Spinal cord (tissue), 10 donors: Measurements from ENCODE around the gene PKNOX2. TPM values are rescaled to one million over a fixed set of nuclear protein-coding genes. Genes with fewer than 3 reads are reported as not detected.

ENCODE experiments used
- DNase-seq, 6 donors: peaks; one replicate each; pipeline versions ENCODE4 v3.0.0 to v3.0.0-alpha.2; 2013 to 2015; ENCODE audit warnings: low spot score in 6 of 6, low read depth in 4 of 6
- H3K27ac ChIP-seq: one replicate; pipeline ENCODE4 v1.5.1; 2013; ENCODE audit warnings: low read depth, low read length, control low read depth
- H3K27me3 ChIP-seq: one replicate; pipeline ENCODE4 v1.6.1; 2013; ENCODE audit warnings: low read length; ENCODE audit not compliant: control insufficient read depth, insufficient read depth
- H3K36me3 ChIP-seq: one replicate; pipeline ENCODE4 v1.6.1; 2013; ENCODE audit warnings: low read length; ENCODE audit not compliant: control insufficient read depth, insufficient read depth
- H3K4me1 ChIP-seq: one replicate; pipeline ENCODE4 v1.6.1; 2013; ENCODE audit warnings: low read length; ENCODE audit not compliant: control insufficient read depth, insufficient read depth
- H3K4me3 ChIP-seq: one replicate; pipeline ENCODE4 v1.5.1; 2013; ENCODE audit warnings: low read depth, low read length, control low read depth
- H3K9me3 ChIP-seq: one replicate; pipeline ENCODE4 v1.6.1; 2013; ENCODE audit warnings: low read length; ENCODE audit not compliant: control insufficient read depth, insufficient read depth
- WGBS: methylation state at CpG from one replicate; pipeline ENCODE4 v1.1.5; 2013; ENCODE audit warnings: missing lambda C conversion rate; ENCODE audit not compliant: insufficient coverage; 5-methylcytosine and 5-hydroxymethylcytosine counted together
- polyA plus RNA-seq, 2 donors: library from polyadenylated mRNA; unstranded; fragments of 120-200 nt; gene quantifications; one replicate each; pipeline ENCODE4 v1.2.1, GENCODE V29; 2013; ENCODE audit not compliant: insufficient read length in 2 of 2
- total RNA-seq, 2 donors: library from RNA; depleted of rRNA in 1 of 2; stranded (reverse); fragments of 120-200 nt in 1 of 2; fragments of >200 nt in 1 of 2; gene quantifications; one replicate each; pipeline versions ENCODE4 v1.2.3 to v1.2.4, GENCODE V29; 2013 to 2014
- donor health status: healthy.

The PKNOX2 gene
- total and polyA plus RNA-seq, 4 donors = 10.6 to 41.2 (median 26.6) TPM

DNA sequence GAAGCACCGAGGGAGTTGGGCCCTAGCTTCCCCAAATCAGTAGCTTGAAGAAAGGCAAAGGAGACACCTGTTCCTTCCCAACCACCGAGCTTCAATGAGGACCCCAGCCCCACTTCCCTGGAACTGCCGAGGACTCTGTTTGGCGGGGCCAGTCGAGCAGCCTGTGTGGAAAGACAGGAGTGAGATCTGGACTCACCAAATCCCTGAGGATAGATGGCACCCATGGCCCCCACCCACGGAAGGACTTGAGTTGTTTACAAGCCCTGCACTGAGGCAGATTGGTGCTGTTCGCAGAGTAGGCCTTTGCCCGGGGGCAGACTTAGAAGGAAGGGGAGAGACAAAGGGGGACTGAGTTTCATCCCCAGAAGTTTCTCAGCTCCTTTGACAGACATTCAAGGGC, 266.9 kb downstream of the PKNOX2 start:
- DNase-seq = no peak
- Histone ChIP-seq H3K9me3 (no peaks in the 10 kb centered on the region), H3K4me3 (no peak overlapping the region), H3K27ac (no peak overlapping the region), H3K27me3 (no peaks in the 10 kb centered on the region), H3K4me1 (peaks cover 37% of the 10 kb centered on the region), H3K36me3 (peaks cover 49% of the 10 kb centered on the region)
- WGBS = 95% methylated on average over 6 of the region's 8 CpGs

DNA sequence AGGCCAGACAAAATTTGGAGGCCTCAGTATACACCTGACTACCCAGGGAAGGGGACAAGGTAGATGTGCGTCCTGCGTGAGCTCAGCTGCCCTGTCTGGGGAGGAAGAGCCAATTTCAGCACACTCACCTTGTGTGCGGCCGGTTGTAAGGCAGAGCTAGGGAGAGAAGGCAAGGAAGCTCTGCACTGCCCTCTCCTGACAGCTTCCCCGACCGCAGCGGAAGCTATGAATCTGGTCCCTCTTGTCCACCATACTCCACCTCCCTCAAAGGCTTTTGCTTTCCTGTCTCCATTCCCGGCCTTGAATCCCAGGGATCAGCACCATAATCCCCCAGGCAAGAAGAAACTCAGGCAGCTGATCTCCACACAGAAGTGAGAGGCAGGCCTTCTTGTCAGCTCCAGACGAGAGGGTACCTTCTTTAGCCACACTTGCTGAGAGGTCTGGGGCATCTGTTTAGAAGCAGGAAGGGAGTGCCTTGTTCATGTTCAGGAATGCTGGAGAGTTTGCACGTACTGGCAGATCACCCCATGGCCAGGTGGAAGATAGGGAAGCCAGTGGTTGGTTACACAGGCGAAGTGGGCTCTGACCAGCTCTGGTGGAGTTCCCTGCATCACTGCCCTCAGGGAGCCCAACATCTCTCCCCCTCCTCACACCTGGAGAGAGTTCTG, 269.0 kb downstream of the PKNOX2 start:
- WGBS = 22% methylated on average over 8 of the region's 11 CpGs
- Histone ChIP-seq H3K4me1 (peaks cover 35% of the 10 kb centered on the region), H3K27ac (peak overlapping the region; percentile 15), H3K36me3 (peaks cover 43% of the 10 kb centered on the region), H3K9me3 (no peaks in the 10 kb centered on the region), H3K27me3 (no peaks in the 10 kb centered on the region), H3K4me3 (no peak overlapping the region)
- DNase-seq = peak in 3 of 6 donors; percentile 58 to 90 (median 80)

DNA sequence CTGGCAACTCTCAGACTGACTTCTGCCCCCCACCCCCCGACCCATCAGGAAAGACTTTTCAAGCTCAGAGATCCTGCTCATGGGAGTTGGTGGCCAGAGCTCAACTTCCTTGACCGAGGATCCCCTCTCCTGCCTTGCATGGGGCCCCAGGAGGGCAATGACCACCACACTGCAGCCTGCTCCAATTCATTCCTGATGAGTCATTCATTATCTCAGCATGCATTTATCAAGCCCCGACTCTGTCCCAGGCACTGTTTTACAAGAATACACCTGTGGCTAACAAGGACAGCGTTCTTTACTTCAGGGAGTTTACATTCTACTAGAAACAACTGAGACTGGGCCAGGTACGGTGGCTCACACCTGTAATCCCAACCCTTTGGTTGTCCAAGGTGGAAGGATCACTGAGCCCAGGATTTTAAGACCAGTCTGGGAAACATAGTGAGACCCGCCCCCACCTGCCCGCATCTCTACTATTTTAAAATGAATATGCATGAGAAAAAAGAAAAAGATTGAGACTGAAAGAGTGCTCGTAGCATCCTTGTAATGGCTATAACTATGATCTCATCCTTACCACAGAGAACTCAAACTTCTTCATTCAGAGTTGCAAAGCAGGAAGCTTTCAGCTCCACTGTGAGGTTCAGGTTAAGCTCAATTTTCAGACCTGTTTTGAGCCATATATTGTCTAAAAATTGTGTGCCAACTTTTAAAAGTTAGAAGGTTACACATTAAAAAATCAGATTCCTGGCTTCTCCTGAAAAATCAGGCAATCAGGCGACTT, 271.1 kb downstream of the PKNOX2 start:
- peaks cover 23% of the 10 kb centered on the region for H3K4me1 ChIP-seq
- no peak overlapping the region for H3K27ac ChIP-seq
- DNase-seq = no peak
- H3K9me3 ChIP-seq = no peaks in the 10 kb centered on the region
- H3K4me3 ChIP-seq = no peak overlapping the region
- H3K36me3 ChIP-seq = peaks cover 23% of the 10 kb centered on the region
- no peaks in the 10 kb centered on the region for H3K27me3 ChIP-seq
- WGBS = 72% methylated on average over 5 of the region's 9 CpGs

GRCh38 chr11:125441648-125442410, 277.3 kb downstream of the PKNOX2 start:
- DNase-seq = peak in 2 of 6 donors; percentile 85 to 92
- no peaks in the 10 kb centered on the region for H3K27me3 ChIP-seq
- 13% methylated on average over 10 of the region's 11 CpGs for WGBS
- H3K4me3 ChIP-seq = no peak overlapping the region
- peak overlapping the region; percentile 62 for H3K27ac ChIP-seq
- H3K9me3 ChIP-seq = no peaks in the 10 kb centered on the region
- H3K36me3 ChIP-seq = peaks cover 18% of the 10 kb centered on the region
- peaks cover 42% of the 10 kb centered on the region for H3K4me1 ChIP-seq

- DNase-seq = no peak
- Histone ChIP-seq H3K27me3 (no peaks in the 10 kb centered on the region), H3K9me3 (no peaks in the 10 kb centered on the region), H3K4me3 (no peak overlapping the region), H3K4me1 (peaks cover 42% of the 10 kb centered on the region), H3K27ac (peak overlapping the region; percentile 53), H3K36me3 (peaks cover 18% of the 10 kb centered on the region)
- 96% methylated on average over 4 of the region's 6 CpGs for WGBS
Measured at GRCh38 chr11:125442946-125443345, 278.4 kb downstream of the PKNOX2 start.

DNA sequence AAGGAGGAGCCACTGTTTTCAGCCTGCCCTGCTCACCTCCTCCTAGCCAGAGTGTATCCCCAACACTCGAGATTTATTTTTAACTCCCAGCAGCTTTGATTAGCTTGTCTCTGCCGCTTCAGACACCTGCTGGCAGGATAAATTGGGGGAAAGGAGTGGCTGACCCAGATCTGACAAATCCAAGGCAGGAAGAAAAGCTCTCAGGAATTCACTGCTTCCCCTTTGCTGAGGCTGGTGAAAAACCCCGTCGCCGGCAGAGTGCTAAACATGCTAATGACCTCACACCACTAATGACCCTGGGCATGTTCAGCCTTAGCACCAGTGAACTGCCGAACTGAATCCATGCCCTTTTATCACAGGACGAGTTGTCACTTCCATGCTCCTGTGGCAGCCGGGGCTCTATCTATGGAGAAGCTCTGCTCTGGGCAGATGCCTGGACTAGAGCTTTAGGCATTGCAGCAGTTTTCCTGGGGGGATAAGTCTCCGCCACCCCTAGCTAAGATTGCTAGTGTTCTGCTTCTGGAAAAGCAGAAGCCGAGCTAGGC, 279.3 kb downstream of the PKNOX2 start:
- Histone ChIP-seq H3K27ac (peak overlapping the region; percentile 53), H3K4me1 (peaks cover 46% of the 10 kb centered on the region), H3K4me3 (no peak overlapping the region), H3K36me3 (peaks cover 22% of the 10 kb centered on the region), H3K9me3 (no peaks in the 10 kb centered on the region), H3K27me3 (no peaks in the 10 kb centered on the region)
- peak in 2 of 6 donors; percentile 53 to 78 for DNase-seq
- 19% methylated on average over 9 of the region's 10 CpGs for WGBS

GRCh38 chr11:125445731-125446130, 281.2 kb downstream of the PKNOX2 start:
- peaks cover 44% of the 10 kb centered on the region for H3K4me1 ChIP-seq
- no peak for DNase-seq

GRCh38 chr11:125446279-125446678, 281.7 kb downstream of the PKNOX2 start:
- Histone ChIP-seq H3K36me3 (peaks cover 24% of the 10 kb centered on the region), H3K9me3 (no peaks in the 10 kb centered on the region), H3K27ac (no peak overlapping the region), H3K4me3 (no peak overlapping the region), H3K27me3 (no peaks in the 10 kb centered on the region), H3K4me1 (peaks cover 42% of the 10 kb centered on the region)
- no peak for DNase-seq
- no CpG with 5 or more reads among the region's 7 CpGs for WGBS

More at GRCh38 chr11:125445731-125446130, 281.2 kb downstream of the PKNOX2 start:
- H3K27me3 ChIP-seq = no peaks in the 10 kb centered on the region
- no peak overlapping the region for H3K27ac ChIP-seq
- no peaks in the 10 kb centered on the region for H3K9me3 ChIP-seq
- no peak overlapping the region for H3K4me3 ChIP-seq
- H3K36me3 ChIP-seq = peaks cover 24% of the 10 kb centered on the region
- WGBS = 85% methylated on average over 8 of the region's 12 CpGs

DNA sequence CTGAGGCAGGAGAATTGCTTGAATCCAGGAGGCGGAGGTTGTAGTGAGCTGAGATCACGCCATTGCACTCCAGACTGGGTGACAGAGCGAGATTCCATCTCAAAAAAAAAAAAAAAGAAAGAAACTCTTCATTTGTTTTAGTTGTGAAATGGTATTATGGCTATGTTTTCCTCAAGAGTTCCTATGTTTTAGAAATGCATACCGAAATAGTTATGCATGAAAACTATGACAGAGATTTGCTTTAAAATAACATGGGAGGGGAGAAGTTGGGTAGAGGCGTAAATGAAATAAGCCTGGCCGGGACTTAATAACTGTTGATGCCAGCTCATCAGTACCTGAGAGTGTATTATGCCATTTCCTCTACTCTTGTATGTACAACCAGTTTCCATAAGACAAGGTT, 283.2 kb downstream of the PKNOX2 start:
- Histone ChIP-seq H3K27ac (peak overlapping the region; percentile 29), H3K4me3 (no peak overlapping the region), H3K27me3 (no peaks in the 10 kb centered on the region), H3K36me3 (peaks cover 27% of the 10 kb centered on the region), H3K4me1 (peaks cover 42% of the 10 kb centered on the region), H3K9me3 (no peaks in the 10 kb centered on the region)
- no peak for DNase-seq
- WGBS = 78% methylated on average over 4 of the region's 6 CpGs
